HG03025 (cell line): Measurements from ENCODE around the gene TEKT4.
"Not testable (repeated sequence)": the region's sequence is repeated elsewhere in the genome, so short reads cannot be mapped to it uniquely, and the experiment has no call there.

Experiments used
- ATAC-seq: cut with Tn5 transposase; IDR thresholded peaks from one replicate; pipeline ENCODE4 v1.9.1; 2021; ENCODE audit warnings: mild to moderate bottlenecking, moderate library complexity; ENCODE audit not compliant: unreplicated experiment, low FRiP score

TEKT4 gene, protein sequence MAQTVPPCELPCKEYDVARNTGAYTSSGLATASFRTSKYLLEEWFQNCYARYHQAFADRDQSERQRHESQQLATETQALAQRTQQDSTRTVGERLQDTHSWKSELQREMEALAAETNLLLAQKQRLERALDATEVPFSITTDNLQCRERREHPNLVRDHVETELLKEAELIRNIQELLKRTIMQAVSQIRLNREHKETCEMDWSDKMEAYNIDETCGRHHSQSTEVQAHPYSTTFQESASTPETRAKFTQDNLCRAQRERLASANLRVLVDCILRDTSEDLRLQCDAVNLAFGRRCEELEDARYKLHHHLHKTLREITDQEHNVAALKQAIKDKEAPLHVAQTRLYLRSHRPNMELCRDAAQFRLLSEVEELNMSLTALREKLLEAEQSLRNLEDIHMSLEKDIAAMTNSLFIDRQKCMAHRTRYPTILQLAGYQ

GRCh38 chr2:94871226-94872087, at the start of gene TEKT4:
Gene TEKT4 (plus strand): TSS chr2:94871430. CDS start chr2:94871580, 150 bp downstream.
- no peak for ATAC-seq

DNA sequence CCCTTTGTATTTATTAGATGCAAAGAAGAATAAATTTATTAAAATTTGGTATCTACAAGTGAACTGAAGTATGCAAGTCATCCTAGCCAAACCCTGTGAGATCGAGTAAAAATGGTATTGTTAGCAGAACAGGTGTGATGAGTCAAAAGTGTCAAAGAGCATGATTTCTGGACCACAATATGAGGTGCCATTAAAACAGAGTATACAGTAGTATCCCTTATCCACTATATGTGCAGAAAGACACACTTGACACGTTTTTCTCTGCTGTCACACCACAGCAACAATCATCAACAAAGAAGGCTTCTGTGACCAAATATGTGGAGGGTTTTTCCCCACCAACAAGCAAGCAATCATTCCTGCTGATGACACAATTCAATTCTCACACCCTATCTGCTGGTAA, 32.0 kb upstream of the TEKT4 start:
- ATAC-seq = not testable (repeated sequence)

DNA sequence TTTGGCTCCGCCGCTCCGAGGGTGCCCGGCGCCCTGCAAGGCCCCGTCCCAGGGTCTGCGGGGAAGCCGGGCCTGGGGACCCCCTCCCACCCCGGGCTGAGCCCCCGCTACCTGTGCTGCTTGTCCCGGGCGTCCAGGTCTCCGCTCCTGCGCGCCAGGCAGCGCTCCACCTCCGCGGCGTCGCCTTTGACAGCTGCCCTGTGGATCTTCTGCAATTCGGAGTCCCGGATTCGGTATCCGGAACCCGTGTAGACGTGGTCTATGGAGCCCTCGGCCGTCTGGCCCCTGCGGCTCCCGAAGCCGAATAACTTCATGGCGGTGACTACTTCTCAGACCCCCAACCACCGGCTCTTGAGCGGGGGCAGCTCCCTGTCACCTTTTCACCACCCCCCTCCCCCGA, 14.4 kb upstream of the TEKT4 start:
- not testable (repeated sequence) for ATAC-seq

GRCh38 chr2:94857367-94858162, 13.7 kb upstream of the TEKT4 start:
- ATAC-seq = not testable (repeated sequence)

GRCh38 chr2:94858163-94858888, 12.9 kb upstream of the TEKT4 start:
- ATAC-seq = not testable (repeated sequence)

DNA sequence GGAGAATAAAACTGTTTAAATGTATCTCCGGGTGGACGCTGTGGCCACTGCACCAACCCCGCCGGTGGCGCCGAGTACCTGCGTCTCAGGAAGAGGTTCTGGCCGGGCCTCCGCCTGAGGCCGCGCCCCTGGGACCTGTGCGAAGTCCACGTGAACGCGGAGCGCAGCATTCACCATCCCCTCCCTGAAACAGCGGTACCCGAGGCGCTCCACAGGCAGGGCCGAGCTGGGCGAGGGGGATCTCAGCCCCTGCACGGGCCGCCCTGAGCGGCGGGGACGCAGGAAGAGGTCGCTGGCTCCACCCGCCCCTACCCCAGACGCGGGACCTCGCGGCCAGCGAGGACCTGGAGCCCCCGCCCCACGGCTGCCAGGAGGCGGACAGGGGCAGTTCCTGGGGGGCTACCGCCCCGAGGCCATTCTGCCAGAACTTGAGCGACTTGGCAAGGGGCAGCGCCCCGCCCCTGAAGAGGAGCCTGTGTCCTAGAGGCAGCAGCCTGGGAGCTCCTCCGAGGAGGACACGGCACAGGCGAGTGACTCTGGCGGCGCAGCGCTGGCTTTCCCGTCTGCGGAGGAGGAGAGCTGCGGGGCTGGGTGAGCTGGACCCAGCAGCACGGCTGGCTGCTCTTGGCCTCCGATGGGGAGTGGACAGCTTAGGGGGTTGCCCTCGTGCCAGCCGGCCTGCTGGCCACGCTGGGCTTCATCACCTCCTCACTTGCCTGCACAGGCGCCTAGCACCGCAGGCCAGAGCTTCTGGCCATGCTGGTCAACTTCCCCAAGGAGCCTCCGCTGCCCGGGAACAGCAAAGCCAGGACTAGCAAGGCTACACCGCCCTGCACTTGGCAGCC, 9.7 kb upstream of the TEKT4 start:
- ATAC-seq = no peak

- not testable (repeated sequence) for ATAC-seq
Measured at GRCh38 chr2:94862903-94863302, 8.3 kb upstream of the TEKT4 start.

DNA sequence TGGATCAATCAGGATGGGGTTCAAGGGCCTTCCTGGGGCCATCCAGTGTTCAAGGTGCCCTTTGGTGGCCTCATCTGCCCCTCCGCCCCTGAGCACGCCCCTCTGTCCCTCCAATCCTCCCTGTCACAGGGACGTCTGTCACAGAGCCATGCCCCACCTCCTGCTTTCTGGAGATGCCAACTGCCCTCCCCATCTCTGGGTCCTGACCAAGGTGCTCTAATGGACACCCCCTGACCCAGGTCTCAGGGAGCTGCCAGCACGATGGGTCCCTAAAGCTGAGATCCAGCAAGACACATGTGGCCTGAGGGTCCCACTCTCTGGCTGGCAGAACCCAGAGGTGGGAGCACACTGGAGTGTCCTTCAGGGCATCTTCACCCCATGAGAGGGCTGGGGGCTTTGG, 2.1 kb upstream of the TEKT4 start:
- ATAC-seq = no peak

GRCh38 chr2:94869552-94870439, 1.4 kb upstream of the TEKT4 start:
- no peak for ATAC-seq

- ATAC-seq = no peak
Measured at GRCh38 chr2:94870440-94871225, 597 bp upstream of the TEKT4 start.

GRCh38 chr2:94872088-94872618, 923 bp downstream of the TEKT4 start:
- ATAC-seq = no peak

- ATAC-seq = no peak
Measured at GRCh38 chr2:94872676-94873361, 1.6 kb downstream of the TEKT4 start.

GRCh38 chr2:94873362-94874276, 2.4 kb downstream of the TEKT4 start:
- no peak for ATAC-seq

GRCh38 chr2:94874277-94874997, 3.2 kb downstream of the TEKT4 start:
- no peak for ATAC-seq
